ENCODE measurements around the gene USH1G.

DNA sequence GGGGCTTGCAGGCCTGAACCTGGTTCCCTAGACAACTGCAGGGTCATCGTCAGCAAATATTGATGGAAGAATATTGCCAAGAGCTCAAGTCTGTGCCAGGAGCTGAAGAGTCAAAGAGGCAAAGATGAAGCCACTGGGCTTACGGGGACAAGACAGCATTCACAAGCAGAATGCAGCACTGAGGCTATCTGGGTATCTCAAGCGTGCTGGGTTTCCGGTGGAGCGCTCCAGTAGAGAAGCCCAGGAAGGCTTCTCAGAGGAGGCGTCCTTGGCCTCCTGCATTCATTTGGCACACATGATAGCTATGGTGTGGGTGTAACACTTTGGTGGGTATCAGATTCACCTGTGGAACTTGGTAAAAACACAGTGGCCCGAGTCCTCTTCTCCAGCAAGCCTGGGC lies 32.5 kb downstream of the USH1G start:
- TF ChIP-seq SUZ12 (IDR thresholded peaks at IDR 0.05; ENCODE audit: extremely low read depth, insufficient read depth, insufficient read length), result no peak
- no peak for TF ChIP-seq YY1 (IDR thresholded peaks at IDR 0.05; ENCODE audit: insufficient read depth, insufficient read length)
